IMR-90 (cell line): ENCODE data around the gene NDEL1. TPM values are rescaled to one million over a fixed set of nuclear protein-coding genes. Genes with fewer than 3 reads are reported as not detected.

Source experiments
- ATAC-seq: fragments of 200-7000 bp; cut with Tn5 transposase; 2 replicates; pipeline ENCODE4 v1.9.1; 2020; ENCODE audit warnings: low read depth, mild to moderate bottlenecking, moderate library complexity
- BruUV-seq: library from RNA; stranded (reverse); fragments of 400-500 nt; replicated peaks from 2 replicates; lab custom pipeline; 2021; lab: Mats Ljungman, UMichigan
- CTCF ChIA-PET: fragments of 300-600 bp; formaldehyde crosslinking; extraction: SDS; loops from one replicate; lab custom pipeline; 2021; ENCODE audit warnings: antibody characterized with exemption; lab: Yijun Ruan, JAX
- POLR2A ChIA-PET: fragments of 300-600 bp; sonication (Branson Sonifier 250); formaldehyde crosslinking; loops from one replicate; lab custom pipeline; 2022; ENCODE audit warnings: antibody characterized with exemption; ENCODE audit not compliant: unreplicated experiment; lab: Charles Lee
- DNase-seq: peaks from one replicate; pipeline ENCODE4 v3.0.0; 2013
- H2AFZ ChIP-seq: replicated peaks from 2 replicates; pipeline ENCODE3; 2013; ENCODE audit warnings: low read length, mild to moderate bottlenecking; ENCODE audit not compliant: poor library complexity
- H2AK5ac ChIP-seq: 2 replicates; pipeline ENCODE4 v1.6.1; 2013; ENCODE audit warnings: low read depth, low read length, inconsistent platforms
- H2AK9ac ChIP-seq: replicated peaks from 2 replicates; pipeline ENCODE3; 2013; ENCODE audit warnings: mild to moderate bottlenecking, low read depth, low read length, moderate library complexity; ENCODE audit not compliant: poor library complexity
- H2BK120ac ChIP-seq: 2 replicates; pipeline ENCODE4 v1.6.1; 2013; ENCODE audit warnings: low read depth, low read length, inconsistent platforms
- H2BK15ac ChIP-seq: 3 replicates; pipeline ENCODE4 v1.6.1; 2013; ENCODE audit warnings: low read depth, low read length, inconsistent platforms
- H2BK20ac ChIP-seq: 2 replicates; pipeline ENCODE4 v1.6.1; 2013; ENCODE audit warnings: low read depth, mild to moderate bottlenecking, inconsistent platforms, low read length, moderate library complexity
- H2BK5ac ChIP-seq: 2 replicates; pipeline ENCODE4 v1.6.1; 2013; ENCODE audit warnings: mild to moderate bottlenecking, low read depth, low read length, inconsistent platforms; ENCODE audit not compliant: poor library complexity, severe bottlenecking
- H3K14ac ChIP-seq: replicated peaks from 2 replicates; pipeline ENCODE4 v1.6.1; 2013; ENCODE audit warnings: low read depth, low read length, inconsistent platforms
- H3K18ac ChIP-seq: 2 replicates; pipeline ENCODE4 v1.6.1; 2013; ENCODE audit warnings: low read depth, low read length, control low read depth
- H3K23ac ChIP-seq: 2 replicates; pipeline ENCODE4 v1.6.1; 2013; ENCODE audit warnings: low read depth, low read length, inconsistent platforms
- H3K27ac ChIP-seq: 2 replicates; pipeline ENCODE4 v1.5.1; 2013; ENCODE audit warnings: mild to moderate bottlenecking, control low read depth, low read length; ENCODE audit not compliant: insufficient read depth
- H3K27me3 ChIP-seq: 2 replicates; pipeline ENCODE4 v1.6.1; 2013; ENCODE audit warnings: low read length; ENCODE audit not compliant: control insufficient read depth, insufficient read depth
- H3K36me3 ChIP-seq: 2 replicates; pipeline ENCODE4 v1.6.1; 2013; ENCODE audit warnings: low read length, mixed read lengths; ENCODE audit not compliant: control insufficient read depth, insufficient read depth
- H3K4ac ChIP-seq: 2 replicates; pipeline ENCODE4 v1.6.1; 2013; ENCODE audit warnings: low read depth, low read length, inconsistent platforms
- H3K4me1 ChIP-seq: 2 replicates; pipeline ENCODE4 v1.6.1; 2013; ENCODE audit warnings: low read length, mixed read lengths; ENCODE audit not compliant: control insufficient read depth, insufficient read depth
- H3K4me2 ChIP-seq: 2 replicates; pipeline ENCODE4 v1.6.1; 2013; ENCODE audit warnings: low read depth, mild to moderate bottlenecking, control low read depth, low read length, moderate library complexity
- H3K4me3 ChIP-seq: 2 replicates; pipeline ENCODE4 v1.5.1; 2013; ENCODE audit warnings: low read depth, mild to moderate bottlenecking, control low read depth, low read length, moderate library complexity; ENCODE audit not compliant: insufficient read depth
- H3K56ac ChIP-seq: 2 replicates; pipeline ENCODE4 v1.6.1; 2013; ENCODE audit warnings: low read length, inconsistent platforms; ENCODE audit not compliant: insufficient read depth; ENCODE audit errors: extremely low read depth
- H3K79me1 ChIP-seq, 2 experiments: 2 replicates each; pipeline ENCODE4 v1.6.1; 2013; ENCODE audit warnings: low read length in 2 of 2, inconsistent platforms in 1 of 2, low read depth in 1 of 2
- H3K9ac ChIP-seq: 2 replicates; pipeline ENCODE4 v1.6.1; 2013; ENCODE audit warnings: low read depth, low read length, control low read depth
- H3K9me1 ChIP-seq: 2 replicates; pipeline ENCODE4 v1.6.1; 2013; ENCODE audit warnings: low read length, inconsistent platforms; ENCODE audit not compliant: insufficient read depth
- H3K9me3 ChIP-seq: 2 replicates; pipeline ENCODE4 v1.6.1; 2013; ENCODE audit warnings: low read length; ENCODE audit not compliant: control insufficient read depth, insufficient read depth
- H4K20me1 ChIP-seq: 2 replicates; pipeline ENCODE4 v1.6.1; 2013; ENCODE audit warnings: low read length, inconsistent platforms; ENCODE audit not compliant: insufficient read depth
- H4K5ac ChIP-seq: 2 replicates; pipeline ENCODE4 v1.6.1; 2013; ENCODE audit warnings: mild to moderate bottlenecking, low read depth, low read length, control low read depth
- H4K8ac ChIP-seq, 2 experiments: 2 replicates each; pipeline ENCODE4 v1.6.1; 2013; ENCODE audit warnings: low read depth in 2 of 2, low read length in 2 of 2, control low read depth in 1 of 2, inconsistent platforms in 1 of 2
- H4K91ac ChIP-seq: 2 replicates; pipeline ENCODE4 v1.6.1; 2013; ENCODE audit warnings: low read depth, low read length, inconsistent platforms; ENCODE audit not compliant: insufficient read depth
- BHLHE40 ChIP-seq: fragments of 150-350 bp; IDR thresholded peaks from 2 replicates; pipeline ENCODE4 v1.6.1; 2016; ENCODE audit warnings: mild to moderate bottlenecking, low read depth, low read length
- CEBPB ChIP-seq: IDR thresholded peaks from 2 replicates; pipeline ENCODE4 v1.6.1; 2012; ENCODE audit warnings: low read depth, low read length, improper control_type of control experiment
- CHD1 ChIP-seq: IDR thresholded peaks from 2 replicates; pipeline ENCODE4 v1.6.1; 2012; ENCODE audit warnings: low read depth, low read length, improper control_type of control experiment
- CTCF ChIP-seq: conservative IDR thresholded peaks from 2 replicates; pipeline ENCODE4 v1.5.1; 2012; ENCODE audit warnings: mild to moderate bottlenecking, low read depth, low read length, improper control_type of control experiment
- ELK1 ChIP-seq: fragments of 150-350 bp; IDR thresholded peaks from 2 replicates; pipeline ENCODE4 v1.6.1; 2016; ENCODE audit warnings: low read depth, mild to moderate bottlenecking, low read length, moderate library complexity, borderline replicate concordance
- FOS ChIP-seq: fragments of 150-350 bp; IDR thresholded peaks from 2 replicates; pipeline ENCODE4 v1.6.1; 2016; ENCODE audit warnings: low read depth, low read length
- MAFK ChIP-seq: IDR thresholded peaks from 2 replicates; pipeline ENCODE4 v1.6.1; 2012; ENCODE audit warnings: low read depth, low read length, improper control_type of control experiment
- MAZ ChIP-seq: IDR thresholded peaks from 2 replicates; pipeline ENCODE4 v1.6.1; 2012; ENCODE audit warnings: low read depth, mild to moderate bottlenecking, low read length, improper control_type of control experiment, moderate library complexity, borderline replicate concordance
- MXI1 ChIP-seq: IDR thresholded peaks from 2 replicates; pipeline ENCODE4 v1.6.1; 2012; ENCODE audit warnings: low read depth, mild to moderate bottlenecking, low read length, moderate library complexity, borderline replicate concordance
- NFE2L2 ChIP-seq: fragments of 150-350 bp; IDR thresholded peaks from 2 replicates; pipeline ENCODE4 v1.6.1; 2016; ENCODE audit warnings: low read depth, mild to moderate bottlenecking, low read length
- POLR2A ChIP-seq: IDR thresholded peaks from 2 replicates; pipeline ENCODE4 v1.6.1; 2012; ENCODE audit warnings: mild to moderate bottlenecking, low read depth, low read length
- RAD21 ChIP-seq: IDR thresholded peaks from 2 replicates; pipeline ENCODE4 v1.6.1; 2012; ENCODE audit warnings: low read length, improper control_type of control experiment
- RCOR1 ChIP-seq: IDR thresholded peaks from 2 replicates; pipeline ENCODE4 v1.6.1; 2012; ENCODE audit warnings: mild to moderate bottlenecking, low read length, improper control_type of control experiment; ENCODE audit not compliant: insufficient replicate concordance
- RFX5 ChIP-seq: IDR thresholded peaks from 2 replicates; pipeline ENCODE4 v1.8.0; 2012; ENCODE audit warnings: low read depth, mild to moderate bottlenecking, low read length, moderate library complexity
- SMC3 ChIP-seq: fragments of 150-350 bp; IDR thresholded peaks from 2 replicates; pipeline ENCODE4 v1.6.1; 2016; ENCODE audit warnings: low read depth, mild to moderate bottlenecking, antibody characterized with exemption, low read length, moderate library complexity
- USF2 ChIP-seq: fragments of 150-350 bp; IDR thresholded peaks from 2 replicates; pipeline ENCODE4 v1.6.1; 2017; ENCODE audit warnings: mild to moderate bottlenecking, antibody characterized with exemption, low read length, low read depth
- WGBS, 2 experiments: methylation state at CpG; one replicate each; pipeline versions ENCODE4 v1.1.5 to v1.1.7; 2013; ENCODE audit warnings: missing lambda C conversion rate in 2 of 2; ENCODE audit not compliant: insufficient read length in 1 of 2; ENCODE audit errors: extremely low coverage in 2 of 2; 5-methylcytosine and 5-hydroxymethylcytosine counted together
- dilution Hi-C: fragments of 300-500 bp; cut with HindIII; formaldehyde crosslinking; loops from one replicate; pipeline ENCODE4 v1.14.3; 2018; ENCODE audit warnings: low sequenced_read_pairs; ENCODE audit not compliant: unreplicated experiment
- in situ Hi-C: fragments of 300-500 bp; cut with MboI; formaldehyde crosslinking; loops from 3 replicates; pipeline ENCODE4 v1.14.3; 2019; ENCODE audit warnings: low sequenced_read_pairs, inconsistent platforms, mixed read lengths
- intact Hi-C: fragments of 100-400 bp; cut with micrococcal nuclease; formaldehyde crosslinking; loops from 2 replicates; pipeline ENCODE4 v1.10.0; 2022
- polyA plus RNA-seq, 3 experiments: library from polyadenylated mRNA; depleted of rRNA; stranded (reverse); fragments of >200 nt; gene quantifications; 2 replicates each; pipeline ENCODE4 v1.2.3, GENCODE V29; 2012; ENCODE audit warnings: low replicate concordance in 1 of 3
- total RNA-seq: library from RNA; depleted of rRNA; stranded (reverse); fragments of >200 nt; gene quantifications from 2 replicates; pipeline ENCODE4 v1.2.3, GENCODE V29; 2012

NDEL1 gene
- total and polyA plus RNA-seq, 2 of the 4 experiments (the other 2 are of a cell fraction): 28.9 to 95.6 TPM

- Histone ChIP-seq H2BK15ac (no peak overlapping the region), H2BK20ac (no peak overlapping the region), H3K9ac (no peak overlapping the region), H3K4ac (no peak overlapping the region), H2AFZ (no peak overlapping the region), H2AK9ac (peak overlapping the region; percentile 20), H3K18ac (no peak overlapping the region), H3K9me3 (no peaks in the 10 kb centered on the region), H2BK5ac (no peak overlapping the region), H3K4me3 (no peak overlapping the region), H3K56ac (no peak overlapping the region), H3K4me2 (no peak overlapping the region; the same call in 1 of the 2 replicates), H3K27me3 (no peaks in the 10 kb centered on the region), H4K91ac (no peak overlapping the region), H4K5ac (no peak overlapping the region), H3K14ac (no peak overlapping the region), H3K36me3 (peaks cover 63% of the 10 kb centered on the region), H3K79me1 (peaks cover 33 to 85% of the 10 kb centered on the region in 2 experiments; a peak in 3 of 4 replicates), H3K4me1 (peaks cover 13% of the 10 kb centered on the region; the same call in 1 of the 2 replicates), H3K27ac (no peak overlapping the region), H3K23ac (no peak overlapping the region), H2AK5ac (no peak overlapping the region), H2BK120ac (no peak overlapping the region), H4K20me1 (peaks cover 83% of the 10 kb centered on the region), H4K8ac (no peak overlapping the region), H3K9me1 (peaks cover 10% of the 10 kb centered on the region; the same call in 1 of the 2 replicates)
- ChIA-PET POLR2A (no interaction called here), CTCF (no interaction called here)
- BruUV-seq: no TSS peak
- dilution Hi-C loops: no loop called here
- no CpG with 5 or more reads among the region's 12 CpGs for WGBS, 2 experiments
- ATAC-seq: no peak
- no peak for DNase-seq
- in situ Hi-C loops: no loop called here
- TF ChIP-seq MAZ (no peak), FOS (no peak), ELK1 (no peak), MAFK (no peak), POLR2A (no peak), BHLHE40 (no peak), USF2 (no peak), CEBPB (no peak), MXI1 (no peak), RAD21 (no peak), NFE2L2 (no peak), CTCF (no peak), CHD1 (no peak), RFX5 (no peak), RCOR1 (no peak), SMC3 (no peak)
- intact Hi-C loops: no loop called here
Observed at GRCh38 chr17:8465759-8466158, 30.1 kb downstream of the NDEL1 start.
